ENCODE results near the gene TSPY3.
"Not testable (repeated sequence)": the region's sequence is repeated elsewhere in the genome, so short reads cannot be mapped to it uniquely, and the experiment has no call there.

TSPY3 gene, protein sequence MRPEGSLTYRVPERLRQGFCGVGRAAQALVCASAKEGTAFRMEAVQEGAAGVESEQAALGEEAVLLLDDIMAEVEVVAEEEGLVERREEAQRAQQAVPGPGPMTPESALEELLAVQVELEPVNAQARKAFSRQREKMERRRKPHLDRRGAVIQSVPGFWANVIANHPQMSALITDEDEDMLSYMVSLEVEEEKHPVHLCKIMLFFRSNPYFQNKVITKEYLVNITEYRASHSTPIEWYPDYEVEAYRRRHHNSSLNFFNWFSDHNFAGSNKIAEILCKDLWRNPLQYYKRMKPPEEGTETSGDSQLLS

DNA sequence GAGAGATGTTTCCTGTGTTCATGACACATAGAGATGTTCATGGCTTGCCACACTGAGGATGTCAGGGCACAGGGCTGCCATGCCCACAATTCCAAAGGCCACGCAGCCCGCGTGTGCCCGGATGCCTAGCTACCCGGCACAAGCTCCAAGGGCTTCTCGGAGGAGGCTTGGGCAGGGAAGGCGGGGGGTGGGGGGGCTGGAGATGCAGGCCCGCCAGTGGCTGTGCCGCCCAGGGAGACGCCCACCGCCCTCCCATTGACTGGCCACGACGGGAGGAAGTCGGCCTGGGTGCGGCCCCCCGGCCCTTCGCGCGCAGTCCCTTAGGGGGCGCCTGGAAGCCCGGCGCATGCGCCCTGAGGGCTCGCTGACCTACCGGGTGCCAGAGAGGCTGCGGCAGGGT lies at the start of gene TSPY3:
TSPY3 (plus strand) TSS at position 301 of the 400 bp plus-strand sequence; CDS start at position 347, 46 bp downstream.
- DNase-seq; intact Hi-C loops (cut with DNase I): not testable (repeated sequence)

DNA sequence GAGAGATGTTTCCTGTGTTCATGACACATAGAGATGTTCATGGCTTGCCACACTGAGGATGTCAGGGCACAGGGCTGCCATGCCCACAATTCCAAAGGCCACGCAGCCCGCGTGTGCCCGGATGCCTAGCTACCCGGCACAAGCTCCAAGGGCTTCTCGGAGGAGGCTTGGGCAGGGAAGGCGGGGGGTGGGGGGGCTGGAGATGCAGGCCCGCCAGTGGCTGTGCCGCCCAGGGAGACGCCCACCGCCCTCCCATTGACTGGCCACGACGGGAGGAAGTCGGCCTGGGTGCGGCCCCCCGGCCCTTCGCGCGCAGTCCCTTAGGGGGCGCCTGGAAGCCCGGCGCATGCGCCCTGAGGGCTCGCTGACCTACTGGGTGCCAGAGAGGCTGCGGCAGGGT lies 40.7 kb upstream of the TSPY3 start, which contains the start of gene TSPY8:
TSPY8 (plus strand) TSS at position 301 of the 400 bp plus-strand sequence; CDS start at position 347, 46 bp downstream.
- intact Hi-C loops (cut with DNase I): not testable (repeated sequence)

DNA sequence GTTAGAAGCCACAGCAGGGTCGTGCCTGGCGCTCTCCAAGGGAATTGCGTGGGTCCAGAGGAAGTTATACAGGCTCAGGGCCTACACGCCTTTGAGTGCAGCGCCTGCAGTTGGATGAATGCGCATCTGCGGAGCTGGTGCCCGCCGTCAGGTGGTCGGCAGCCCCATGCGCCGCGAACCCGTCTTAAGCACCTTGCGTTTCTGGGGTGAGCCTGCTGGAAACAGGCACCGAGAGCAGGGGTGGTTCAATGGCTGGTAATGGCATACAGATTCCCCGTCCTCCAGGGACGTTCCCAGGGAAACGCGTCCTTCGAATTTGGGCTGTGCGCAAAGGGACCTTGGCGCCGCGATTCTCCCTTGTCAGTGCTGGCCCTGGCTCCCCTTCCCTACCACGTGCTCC lies 1.7 kb upstream of the TSPY3 start:
- DNase-seq; intact Hi-C loops (cut with DNase I): not testable (repeated sequence)

More for the DNA sequence above, 40.7 kb upstream of the TSPY3 start, which contains the start of gene TSPY8:
- not testable (repeated sequence) for DNase-seq
